Measurements from ENCODE around the gene MACF1. TPM values are rescaled to one million over a fixed set of nuclear protein-coding genes. Genes with fewer than 3 reads are reported as not detected.
"Not testable (repeated sequence)": the region's sequence is repeated elsewhere in the genome, so short reads cannot be mapped to it uniquely, and the experiment has no call there.

MACF1 gene
- total RNA-seq, 1 donor from 2014 or later = 694 TPM

DNA sequence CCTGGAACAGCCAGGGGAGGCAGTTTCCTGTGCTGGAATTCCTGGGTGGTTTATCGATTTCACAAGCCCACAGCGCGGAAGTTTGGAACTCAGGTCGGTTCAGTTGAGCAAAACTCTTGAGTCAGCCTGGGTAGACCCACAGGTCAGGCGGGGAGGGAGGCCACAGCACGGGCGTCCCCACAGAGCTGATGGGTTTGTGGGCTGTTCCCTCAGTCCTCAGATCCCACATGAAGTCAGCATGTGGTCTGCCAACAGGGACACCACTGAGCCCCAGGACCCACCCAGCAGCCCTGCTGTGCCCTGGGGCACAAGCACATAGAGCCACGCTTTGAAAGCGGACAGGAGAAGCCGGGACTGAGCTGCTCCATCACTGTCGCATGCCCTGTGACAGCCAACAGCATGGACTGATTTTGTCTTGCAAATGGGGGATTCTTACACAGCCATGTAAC is 304.4 kb downstream of the MACF1 start:
- H3K4me2 ChIP-seq (ENCODE audit: low read length) = peak overlapping the region; percentile 30
- FAIRE-seq = no peak
- no peaks in the 10 kb centered on the region for H3K9me3 Mint-ChIP-seq (ENCODE audit: unreplicated experiment)

DNA sequence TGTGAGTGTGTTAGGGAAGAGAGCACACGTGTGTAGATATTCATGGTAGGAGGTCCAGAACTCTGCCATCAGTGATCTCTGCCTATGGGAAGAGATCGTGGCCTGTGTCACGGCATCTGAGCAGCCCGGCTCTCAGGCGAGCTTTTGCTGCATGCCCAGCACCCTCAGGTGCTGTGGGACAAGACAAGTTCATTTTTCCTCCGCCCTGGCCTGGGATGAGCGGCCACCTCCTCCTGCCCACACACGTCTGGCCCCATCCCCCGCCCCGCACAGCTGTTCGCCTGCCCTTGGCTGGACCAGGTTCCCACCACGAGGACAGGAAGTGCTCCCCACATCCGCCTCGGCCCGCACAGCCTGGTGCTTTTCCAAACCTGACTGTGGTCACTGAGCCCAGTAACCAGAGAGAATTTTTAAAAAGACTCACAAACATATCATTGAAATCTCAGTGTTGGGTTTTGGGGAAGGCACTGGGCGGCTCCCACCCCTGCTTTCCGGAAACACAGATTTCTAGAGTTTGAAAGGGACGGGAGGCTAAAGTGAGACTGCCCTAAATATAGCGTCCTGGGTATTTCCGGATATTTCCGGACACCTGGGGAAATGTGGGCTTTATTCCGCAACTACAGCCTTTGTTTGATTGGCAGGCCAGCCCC is 305.0 kb downstream of the MACF1 start:
- no peaks in the 10 kb centered on the region for H3K27me3 ChIP-seq (ENCODE audit: insufficient read depth, low read length)
- H2AFZ ChIP-seq (ENCODE audit: low read depth, low read length) = peak overlapping the region; percentile 20
- no peak overlapping the region for H3K27ac ChIP-seq (ENCODE audit: low read depth, low read length)
- FAIRE-seq (no peak), DNase-seq (ENCODE audit: low read depth) (peak; percentile 48)
- H3K4me1 Mint-ChIP-seq (ENCODE audit: low read depth, unreplicated experiment) = peaks cover 12% of the 10 kb centered on the region
- H3K79me2 ChIP-seq (ENCODE audit: insufficient read depth, low read length) = no peaks in the 10 kb centered on the region
- no peaks in the 10 kb centered on the region for H3K36me3 Mint-ChIP-seq (ENCODE audit: low read depth, unreplicated experiment)
- no peaks in the 10 kb centered on the region for H3K9me3 ChIP-seq (ENCODE audit: insufficient read depth, low read depth, low read length)
- no peaks in the 10 kb centered on the region for H3K36me3 ChIP-seq (ENCODE audit: insufficient read depth, low read length)
- H4K20me1 ChIP-seq (ENCODE audit: insufficient read depth, low read length) = no peaks in the 10 kb centered on the region
- no peak overlapping the region for H3K9ac ChIP-seq (ENCODE audit: low read length)
- H3K4me2 ChIP-seq (ENCODE audit: low read length) = peak overlapping the region; percentile 30
- TF ChIP-seq, protein P1, sequence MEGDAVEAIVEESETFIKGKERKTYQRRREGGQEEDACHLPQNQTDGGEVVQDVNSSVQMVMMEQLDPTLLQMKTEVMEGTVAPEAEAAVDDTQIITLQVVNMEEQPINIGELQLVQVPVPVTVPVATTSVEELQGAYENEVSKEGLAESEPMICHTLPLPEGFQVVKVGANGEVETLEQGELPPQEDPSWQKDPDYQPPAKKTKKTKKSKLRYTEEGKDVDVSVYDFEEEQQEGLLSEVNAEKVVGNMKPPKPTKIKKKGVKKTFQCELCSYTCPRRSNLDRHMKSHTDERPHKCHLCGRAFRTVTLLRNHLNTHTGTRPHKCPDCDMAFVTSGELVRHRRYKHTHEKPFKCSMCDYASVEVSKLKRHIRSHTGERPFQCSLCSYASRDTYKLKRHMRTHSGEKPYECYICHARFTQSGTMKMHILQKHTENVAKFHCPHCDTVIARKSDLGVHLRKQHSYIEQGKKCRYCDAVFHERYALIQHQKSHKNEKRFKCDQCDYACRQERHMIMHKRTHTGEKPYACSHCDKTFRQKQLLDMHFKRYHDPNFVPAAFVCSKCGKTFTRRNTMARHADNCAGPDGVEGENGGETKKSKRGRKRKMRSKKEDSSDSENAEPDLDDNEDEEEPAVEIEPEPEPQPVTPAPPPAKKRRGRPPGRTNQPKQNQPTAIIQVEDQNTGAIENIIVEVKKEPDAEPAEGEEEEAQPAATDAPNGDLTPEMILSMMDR (IDR thresholded peaks at IDR 0.05; ENCODE audit: insufficient read depth, low read depth, low read length) = no peak
- no peak for TF ChIP-seq EZH2 (IDR thresholded peaks at IDR 0.05; ENCODE audit: insufficient read depth, low read length)
- H3K4me3 ChIP-seq (ENCODE audit: insufficient read depth, low read depth, low read length) = no peak overlapping the region
- peaks cover 16% of the 10 kb centered on the region for H3K4me1 ChIP-seq (ENCODE audit: insufficient read depth, low read length)
- no peaks in the 10 kb centered on the region for H3K9me3 Mint-ChIP-seq (ENCODE audit: unreplicated experiment)
- H3K27ac Mint-ChIP-seq (ENCODE audit: unreplicated experiment) = peak overlapping the region; percentile 89
- H3K4me3 Mint-ChIP-seq (ENCODE audit: unreplicated experiment) = peak overlapping the region; percentile 34
- peaks cover 10% of the 10 kb centered on the region for H3K27me3 Mint-ChIP-seq (ENCODE audit: low read depth, unreplicated experiment)

More for the DNA sequence above, 304.4 kb downstream of the MACF1 start:
- Mint-ChIP-seq H3K36me3 (ENCODE audit: low read depth, unreplicated experiment) (no peaks in the 10 kb centered on the region), H3K27ac (ENCODE audit: unreplicated experiment) (peak overlapping the region; percentile 89), H3K4me3 (ENCODE audit: unreplicated experiment) (no peak overlapping the region), H3K4me1 (ENCODE audit: low read depth, unreplicated experiment) (peaks cover 12% of the 10 kb centered on the region), H3K27me3 (ENCODE audit: low read depth, unreplicated experiment) (peaks cover 10% of the 10 kb centered on the region)
- Histone ChIP-seq H4K20me1 (ENCODE audit: insufficient read depth, low read length) (no peaks in the 10 kb centered on the region), H3K27me3 (ENCODE audit: insufficient read depth, low read length) (no peaks in the 10 kb centered on the region), H3K27ac (ENCODE audit: low read depth, low read length) (no peak overlapping the region), H3K9me3 (ENCODE audit: insufficient read depth, low read depth, low read length) (no peaks in the 10 kb centered on the region), H3K4me3 (ENCODE audit: insufficient read depth, low read depth, low read length) (no peak overlapping the region), H2AFZ (ENCODE audit: low read depth, low read length) (peak overlapping the region; percentile 20), H3K9ac (ENCODE audit: low read length) (no peak overlapping the region), H3K4me1 (ENCODE audit: insufficient read depth, low read length) (peaks cover 16% of the 10 kb centered on the region), H3K36me3 (ENCODE audit: insufficient read depth, low read length) (no peaks in the 10 kb centered on the region), H3K79me2 (ENCODE audit: insufficient read depth, low read length) (no peaks in the 10 kb centered on the region)
- DNase-seq (ENCODE audit: low read depth) = peak; percentile 41
- no peak for TF ChIP-seq EZH2 (IDR thresholded peaks at IDR 0.05; ENCODE audit: insufficient read depth, low read length)
- TF ChIP-seq, protein P1 (IDR thresholded peaks at IDR 0.05; ENCODE audit: insufficient read depth, low read depth, low read length) = no peak

DNA sequence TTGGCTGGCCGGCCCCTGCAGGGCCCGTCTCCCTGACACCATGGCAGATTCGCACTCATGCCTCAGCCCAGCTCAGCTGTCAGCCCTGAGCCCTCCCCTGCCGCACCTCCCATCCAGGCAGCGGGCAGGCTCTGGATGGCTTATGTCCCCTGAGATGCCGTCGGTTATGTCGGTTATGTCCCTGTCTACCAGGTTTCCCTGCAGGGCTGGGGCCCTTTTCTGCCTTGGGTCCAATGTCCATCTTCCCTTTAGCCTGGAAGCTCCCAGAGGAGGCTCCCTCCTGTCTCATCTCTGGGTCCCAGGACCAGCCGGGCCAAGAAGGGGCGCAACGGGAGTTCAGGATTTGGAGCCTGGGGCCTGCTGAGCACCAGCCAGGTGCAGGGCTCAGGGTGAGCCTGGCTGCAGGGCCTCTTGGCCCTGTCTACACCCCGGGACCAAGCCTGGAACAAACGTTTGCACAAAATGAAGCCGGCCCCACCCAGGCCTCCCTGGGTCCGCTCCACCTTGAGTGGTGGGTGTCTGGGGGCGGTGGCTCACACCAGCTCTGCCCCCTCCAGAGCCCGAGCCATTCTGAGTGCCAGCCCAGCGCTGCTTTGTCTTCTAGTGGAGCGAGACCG is 306.2 kb downstream of the MACF1 start:
- not testable (repeated sequence) for H3K27ac Mint-ChIP-seq (ENCODE audit: unreplicated experiment); H3K4me3 Mint-ChIP-seq (ENCODE audit: unreplicated experiment); H3K9me3 Mint-ChIP-seq (ENCODE audit: unreplicated experiment); H3K9ac ChIP-seq (ENCODE audit: low read length); H3K27me3 ChIP-seq (ENCODE audit: insufficient read depth, low read length); H3K79me2 ChIP-seq (ENCODE audit: insufficient read depth, low read length); H3K9me3 ChIP-seq (ENCODE audit: insufficient read depth, low read depth, low read length); H2AFZ ChIP-seq (ENCODE audit: low read depth, low read length); H3K27me3 Mint-ChIP-seq (ENCODE audit: low read depth, unreplicated experiment); H4K20me1 ChIP-seq (ENCODE audit: insufficient read depth, low read length); H3K36me3 Mint-ChIP-seq (ENCODE audit: low read depth, unreplicated experiment); H3K4me3 ChIP-seq (ENCODE audit: insufficient read depth, low read depth, low read length); H3K36me3 ChIP-seq (ENCODE audit: insufficient read depth, low read length); FAIRE-seq; H3K4me2 ChIP-seq (ENCODE audit: low read length); DNase-seq (ENCODE audit: low read depth); H3K27ac ChIP-seq (ENCODE audit: low read depth, low read length)
- peaks cover 16% of the 10 kb centered on the region for H3K4me1 ChIP-seq (ENCODE audit: insufficient read depth, low read length)
- peaks cover 12% of the 10 kb centered on the region for H3K4me1 Mint-ChIP-seq (ENCODE audit: low read depth, unreplicated experiment)

DNA sequence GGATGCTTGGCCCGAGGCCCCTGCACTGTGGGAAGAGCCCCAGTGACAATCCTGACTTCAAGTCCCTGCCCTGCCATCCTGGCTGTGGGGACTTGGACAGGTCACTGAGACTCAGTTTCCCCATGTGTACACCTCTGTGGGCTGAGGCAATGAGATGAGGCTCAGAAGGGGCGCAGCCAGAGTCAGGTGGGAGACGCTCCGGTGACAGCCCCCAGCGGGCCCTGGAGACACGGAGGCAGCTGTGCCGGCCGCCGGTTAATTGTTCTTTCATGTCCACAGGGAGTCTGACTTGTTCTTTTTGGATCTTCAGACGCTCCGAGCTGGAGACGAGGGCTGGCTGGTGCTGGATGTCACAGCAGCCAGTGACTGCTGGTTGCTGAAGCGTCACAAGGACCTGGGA is 307.0 kb downstream of the MACF1 start:
- not testable (repeated sequence) for H3K27me3 Mint-ChIP-seq (ENCODE audit: low read depth, unreplicated experiment); DNase-seq (ENCODE audit: low read depth); H2AFZ ChIP-seq (ENCODE audit: low read depth, low read length); H3K36me3 ChIP-seq (ENCODE audit: insufficient read depth, low read length); H3K27me3 ChIP-seq (ENCODE audit: insufficient read depth, low read length); H3K4me3 ChIP-seq (ENCODE audit: insufficient read depth, low read depth, low read length); H3K27ac ChIP-seq (ENCODE audit: low read depth, low read length); H3K9me3 Mint-ChIP-seq (ENCODE audit: unreplicated experiment); FAIRE-seq; H3K36me3 Mint-ChIP-seq (ENCODE audit: low read depth, unreplicated experiment); H3K79me2 ChIP-seq (ENCODE audit: insufficient read depth, low read length); H4K20me1 ChIP-seq (ENCODE audit: insufficient read depth, low read length); H3K9ac ChIP-seq (ENCODE audit: low read length); H3K4me3 Mint-ChIP-seq (ENCODE audit: unreplicated experiment); H3K27ac Mint-ChIP-seq (ENCODE audit: unreplicated experiment); H3K4me2 ChIP-seq (ENCODE audit: low read length); H3K9me3 ChIP-seq (ENCODE audit: insufficient read depth, low read depth, low read length)
- H3K4me1 ChIP-seq (ENCODE audit: insufficient read depth, low read length) = peaks cover 16% of the 10 kb centered on the region
- H3K4me1 Mint-ChIP-seq (ENCODE audit: low read depth, unreplicated experiment) = peaks cover 12% of the 10 kb centered on the region
